ENCODE measurements around the gene LHFPL4.

- TF ChIP-seq CTCF (IDR thresholded peaks at IDR 0.05 in 8 of 11, conservative IDR thresholded peaks at IDR 0.05 in 3 of 11) (peak; percentile 54 to 90 (median 82)), POLR2AphosphoS5 (IDR thresholded peaks at IDR 0.05) (peak in 1 of 3 donors; percentile 26)
Observed at GRCh38 chr3:9503283-9503682, 50.3 kb downstream of the LHFPL4 start.
